ENCODE results near the gene IRGQ. TPM values are rescaled to one million over a fixed set of nuclear protein-coding genes. Genes with fewer than 3 reads are reported as not detected.

Gene IRGQ
- total and polyA plus RNA-seq, 2 experiments from 2014 or later = 8.4 to 49.6 TPM

GRCh38 chr19:43595605-43595998, 332 bp downstream of the IRGQ start (continued):
- TF ChIP-seq ZNF462 (CRISPR knock-in tag; IDR thresholded peaks at IDR 0.05) (no peak), NANOG (IDR thresholded peaks at IDR 0.05; ENCODE audit: borderline replicate concordance) (no peak), EZH2phosphoT487 (IDR thresholded peaks at IDR 0.05; ENCODE audit: unreplicated experiment) (no peak), EZH2 (IDR thresholded peaks at IDR 0.05; ENCODE audit: low read depth, unreplicated experiment) (no peak)

- Mint-ChIP-seq H3K4me1 (peaks cover 19% of the 10 kb centered on the region), H3K36me3 (ENCODE audit: low read depth) (peaks cover 25% of the 10 kb centered on the region), H3K4me3 (peak overlapping the region; percentile 98), H3K27me3 (ENCODE audit: insufficient read depth, low read depth, poor library complexity) (peaks cover 14% of the 10 kb centered on the region), H3K27ac (peak overlapping the region; percentile 100), H3K9me3 (peaks cover 2% of the 10 kb centered on the region; the same call in 2 of the 3 replicates)
- no peaks in the 10 kb centered on the region for H3K9me2 ChIP-seq (ENCODE audit: insufficient read depth)
- ATAC-seq (peak; percentile 76), DNase-seq (ENCODE audit: low spot score) (peak; percentile 89)
- 0 out of 2 replicates have a peak, but pooled peaks cover 11% of the 10 kb centered on the region for H3F3A ChIP-seq (replicated peaks; ENCODE audit: low read depth)
- peaks cover 8% of the 10 kb centered on the region; the same call in 1 of the 2 replicates for H4K20me1 ChIP-seq (replicated peaks; ENCODE audit: insufficient read depth)
- peak overlapping the region; percentile 8 for H2AFZ ChIP-seq
- peaks cover 10% of the 10 kb centered on the region for H3K4me1 ChIP-seq (ENCODE audit: insufficient read depth)
- H3K27me3 ChIP-seq (ENCODE audit: insufficient read depth) = no peaks in the 10 kb centered on the region
- peaks cover 8% of the 10 kb centered on the region; the same call in 1 of the 2 replicates for H3K36me3 ChIP-seq (ENCODE audit: insufficient read depth)
- TF ChIP-seq CTCF (conservative IDR thresholded peaks at IDR 0.05; ENCODE audit: low read depth in 2 of 2) (peak; percentile 80 to 93), POLR2AphosphoS5 (IDR thresholded peaks at IDR 0.05; ENCODE audit: low read depth) (no peak)
- peak overlapping the region; percentile 73 for H3K4me3 ChIP-seq
- H3K4me2 ChIP-seq = peak overlapping the region; percentile 97
- H3K79me2 ChIP-seq (replicated peaks; ENCODE audit: insufficient read depth) = peaks cover 23% of the 10 kb centered on the region
- peak overlapping the region; percentile 53; the same call in 1 of the 2 replicates for H3K27ac ChIP-seq (ENCODE audit: low read depth)
Measured at GRCh38 chr19:43594710-43595604, 977 bp downstream of the IRGQ start.
